CD8-positive, alpha-beta memory T cell (primary cell): ENCODE measurements around the gene NINL. TPM values are rescaled to one million over a fixed set of nuclear protein-coding genes. Genes with fewer than 3 reads are reported as not detected.

ENCODE experiments used
- CTCF ChIA-PET: fragments of 350-600 bp; sonication (Branson Sonifier 250); formaldehyde crosslinking; loops from one replicate; lab custom pipeline; 2021; ENCODE audit warnings: antibody characterized with exemption; lab: Charles Lee
- POLR2A ChIA-PET: fragments of 350-600 bp; sonication (Branson Sonifier 250); formaldehyde crosslinking; loops from one replicate; lab custom pipeline; 2021; ENCODE audit warnings: antibody characterized with exemption; lab: Charles Lee
- DNase-seq, 5 donors: peaks; one replicate each; pipeline versions ENCODE4 v3.0.0 to v3.0.0-alpha.2; 2020 to 2022; ENCODE audit warnings: mixed read lengths in 1 of 5
- H3K27ac ChIP-seq: one replicate; pipeline ENCODE4 v1.7.0; 2013; ENCODE audit warnings: low read depth, mild to moderate bottlenecking, low read length, moderate library complexity
- H3K27me3 ChIP-seq: 2 replicates; pipeline ENCODE4 v1.7.0; 2013; ENCODE audit warnings: low read length, mild to moderate bottlenecking; ENCODE audit not compliant: insufficient read depth, poor library complexity, severe bottlenecking
- H3K36me3 ChIP-seq: 2 replicates; pipeline ENCODE4 v1.7.0; 2013; ENCODE audit warnings: mild to moderate bottlenecking, low read length, moderate library complexity; ENCODE audit not compliant: insufficient read depth
- H3K4me1 ChIP-seq: 2 replicates; pipeline ENCODE4 v1.7.0; 2013; ENCODE audit warnings: mild to moderate bottlenecking, low read length, moderate library complexity; ENCODE audit not compliant: insufficient read depth
- H3K4me3 ChIP-seq: 2 replicates; pipeline ENCODE4 v1.7.0; 2013; ENCODE audit warnings: mild to moderate bottlenecking, low read length
- H3K9me3 ChIP-seq: 2 replicates; pipeline ENCODE4 v1.7.0; 2013; ENCODE audit warnings: mild to moderate bottlenecking, low read length
- H3K27ac Mint-ChIP-seq, 8 donors: one replicate each; pipeline ENCODE4 v1.8.0; 2020 to 2021; ENCODE audit warnings: mixed read lengths in 8 of 8, mild to moderate bottlenecking in 6 of 8, inconsistent platforms in 3 of 8, moderate library complexity in 3 of 8
- H3K27me3 Mint-ChIP-seq, 2 donors: one replicate each; pipeline ENCODE4 v1.8.0; 2020 to 2021; ENCODE audit warnings: mixed read lengths in 2 of 2, mild to moderate bottlenecking in 1 of 2, moderate library complexity in 1 of 2
- H3K36me3 Mint-ChIP-seq, 3 donors: one replicate each; pipeline ENCODE4 v1.8.0; 2020 to 2021; ENCODE audit warnings: mixed read lengths in 3 of 3, inconsistent platforms in 1 of 3, mild to moderate bottlenecking in 1 of 3
- H3K4me1 Mint-ChIP-seq, 3 donors: one replicate each; pipeline ENCODE4 v1.8.0; 2020 to 2021; ENCODE audit warnings: mixed read lengths in 3 of 3, inconsistent platforms in 1 of 3, mild to moderate bottlenecking in 1 of 3
- H3K4me3 Mint-ChIP-seq, 7 donors: one replicate each; pipeline ENCODE4 v1.8.0; 2020 to 2021; ENCODE audit warnings: mixed read lengths in 7 of 7, mild to moderate bottlenecking in 6 of 7, moderate library complexity in 4 of 7, inconsistent platforms in 2 of 7
- H3K9me3 Mint-ChIP-seq, 5 donors: one replicate each; pipeline ENCODE4 v1.8.0; 2020 to 2022; ENCODE audit warnings: mixed read lengths in 5 of 5, mild to moderate bottlenecking in 3 of 5, moderate library complexity in 2 of 5, inconsistent platforms in 1 of 5
- polyA plus RNA-seq: library from polyadenylated mRNA; unstranded; fragments of 300-500 nt; fragmentation: Illumina TruSeq; gene quantifications from one replicate; pipeline ENCODE4 v1.2.3, GENCODE V29; 2021
- total RNA-seq, 2 experiments: library from RNA; stranded (reverse); gene quantifications; one replicate each; pipeline ENCODE4 v1.2.3, GENCODE V29; 2021

NINL gene
- total and polyA plus RNA-seq, 3 experiments from 2014 or later = 0.64 to 1.5 (median 0.77) TPM

- H3K27ac ChIP-seq = no peak overlapping the region
- Mint-ChIP-seq H3K4me3 (no peak overlapping the region), H3K9me3 (peaks cover 2 to 13% (median 6%) of the 10 kb centered on the region in 5 donors), H3K36me3 (peaks cover 0 to 9% (median 0%) of the 10 kb centered on the region in 3 donors), H3K27me3 (peaks cover 0 to 3% of the 10 kb centered on the region in 2 donors), H3K4me1 (no peaks in the 10 kb centered on the region), H3K27ac (no peak overlapping the region)
- POLR2A ChIA-PET = no interaction called here
- no peak overlapping the region for H3K4me3 ChIP-seq
- DNase-seq = no peak
- no peaks in the 10 kb centered on the region for H3K27me3 ChIP-seq
- H3K4me1 ChIP-seq = no peaks in the 10 kb centered on the region
- H3K36me3 ChIP-seq = no peaks in the 10 kb centered on the region
- CTCF ChIA-PET = no interaction called here
- no peaks in the 10 kb centered on the region for H3K9me3 ChIP-seq
These were observed 51.2 kb downstream of the NINL start for GRCh38 chr20:25533920-25534700.

GRCh38 chr20:25532971-25533391, 52.4 kb downstream of the NINL start:
- POLR2A ChIA-PET = no interaction called here
- H3K4me3 Mint-ChIP-seq = no peak overlapping the region
- H3K4me3 ChIP-seq = no peak overlapping the region
- CTCF ChIA-PET = no interaction called here
- DNase-seq = no peak
- peaks cover 0 to 3% of the 10 kb centered on the region in 2 donors for H3K27me3 Mint-ChIP-seq
- no peaks in the 10 kb centered on the region for H3K9me3 ChIP-seq
- peaks cover 2 to 13% (median 6%) of the 10 kb centered on the region in 5 donors for H3K9me3 Mint-ChIP-seq
- no peaks in the 10 kb centered on the region for H3K4me1 Mint-ChIP-seq
- H3K4me1 ChIP-seq = no peaks in the 10 kb centered on the region
- H3K27ac Mint-ChIP-seq = peak overlapping the region in 1 of 8 donors; percentile 29
- H3K36me3 ChIP-seq = no peaks in the 10 kb centered on the region
- H3K36me3 Mint-ChIP-seq = peaks cover 0 to 9% (median 0%) of the 10 kb centered on the region in 3 donors
- H3K27ac ChIP-seq = no peak overlapping the region
- H3K27me3 ChIP-seq = no peaks in the 10 kb centered on the region

DNA sequence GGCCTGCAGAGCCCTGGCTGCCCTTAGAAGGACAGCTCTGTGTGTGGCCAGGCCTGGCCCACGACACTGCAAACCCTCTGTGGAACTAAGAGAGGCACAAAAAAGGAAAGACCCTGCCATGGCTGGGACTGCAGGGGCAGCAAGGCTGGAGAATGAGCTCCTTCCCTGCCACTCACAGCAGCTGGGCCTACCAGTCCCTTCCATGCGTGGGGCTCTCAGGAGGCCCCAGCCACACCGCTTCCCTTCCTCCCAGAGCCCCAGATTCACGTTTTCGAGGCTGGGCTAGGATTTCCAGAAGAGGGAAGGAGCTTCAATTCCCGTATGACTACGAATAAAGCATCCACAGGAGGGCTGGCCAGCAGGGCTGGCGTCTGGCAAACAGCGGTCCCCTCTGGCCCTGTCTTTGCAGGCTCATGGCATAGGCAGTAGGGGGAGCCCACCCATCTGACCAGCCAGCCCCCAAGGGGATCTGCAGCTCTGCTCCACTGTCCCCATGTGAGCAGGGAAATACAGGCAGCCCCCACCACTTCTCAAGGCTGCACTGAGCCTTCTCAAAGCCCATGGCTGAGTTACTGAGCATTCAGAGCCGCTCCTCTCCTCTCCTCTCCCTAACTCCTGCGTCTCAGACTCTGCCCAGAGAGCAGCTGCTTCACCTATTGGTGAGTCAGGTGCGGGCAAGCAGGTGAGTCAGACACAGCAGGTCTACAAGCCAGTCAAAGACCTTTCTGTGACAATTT, 53.1 kb downstream of the NINL start:
- Mint-ChIP-seq H3K27me3 (peaks cover 0 to 3% of the 10 kb centered on the region in 2 donors), H3K4me1 (no peaks in the 10 kb centered on the region), H3K36me3 (peaks cover 0 to 9% (median 0%) of the 10 kb centered on the region in 3 donors), H3K4me3 (no peak overlapping the region), H3K9me3 (peaks cover 2 to 13% (median 6%) of the 10 kb centered on the region in 5 donors), H3K27ac (no peak overlapping the region)
- Histone ChIP-seq H3K27ac (no peak overlapping the region), H3K4me3 (no peak overlapping the region), H3K9me3 (no peaks in the 10 kb centered on the region), H3K4me1 (no peaks in the 10 kb centered on the region), H3K36me3 (no peaks in the 10 kb centered on the region), H3K27me3 (no peaks in the 10 kb centered on the region)
- CTCF ChIA-PET = no interaction called here
- no peak for DNase-seq
- POLR2A ChIA-PET = no interaction called here

GRCh38 chr20:25529295-25529951, 55.9 kb downstream of the NINL start:
- H3K27me3 ChIP-seq = no peaks in the 10 kb centered on the region
- DNase-seq = no peak
- no peaks in the 10 kb centered on the region for H3K4me1 Mint-ChIP-seq
- POLR2A ChIA-PET = no interaction called here
- H3K27ac ChIP-seq = no peak overlapping the region
- H3K9me3 Mint-ChIP-seq = peaks cover 2 to 13% (median 6%) of the 10 kb centered on the region in 5 donors
- H3K27me3 Mint-ChIP-seq = peaks cover 0 to 11% of the 10 kb centered on the region in 2 donors
- H3K9me3 ChIP-seq = no peaks in the 10 kb centered on the region
- peaks cover 0 to 15% (median 0%) of the 10 kb centered on the region in 3 donors for H3K36me3 Mint-ChIP-seq
- no peaks in the 10 kb centered on the region for H3K36me3 ChIP-seq
- no peak overlapping the region for H3K4me3 Mint-ChIP-seq
- CTCF ChIA-PET = no interaction called here
- H3K27ac Mint-ChIP-seq = no peak overlapping the region
- H3K4me1 ChIP-seq = no peaks in the 10 kb centered on the region
- H3K4me3 ChIP-seq = no peak overlapping the region

- CTCF ChIA-PET = no interaction called here
- Mint-ChIP-seq H3K4me3 (no peak overlapping the region), H3K36me3 (peaks cover 0 to 15% (median 0%) of the 10 kb centered on the region in 3 donors), H3K9me3 (peaks cover 2 to 13% (median 6%) of the 10 kb centered on the region in 5 donors), H3K27ac (no peak overlapping the region), H3K4me1 (no peaks in the 10 kb centered on the region), H3K27me3 (peaks cover 0 to 11% of the 10 kb centered on the region in 2 donors)
- POLR2A ChIA-PET = no interaction called here
- Histone ChIP-seq H3K9me3 (no peaks in the 10 kb centered on the region), H3K4me3 (no peak overlapping the region), H3K27me3 (no peaks in the 10 kb centered on the region), H3K36me3 (no peaks in the 10 kb centered on the region), H3K27ac (no peak overlapping the region), H3K4me1 (no peaks in the 10 kb centered on the region)
- no peak for DNase-seq
These were observed 57.4 kb downstream of the NINL start for GRCh38 chr20:25527949-25528348.

GRCh38 chr20:25526446-25526845, 58.9 kb downstream of the NINL start:
- ChIA-PET CTCF (no interaction called here), POLR2A (no interaction called here)
- DNase-seq = no peak
- H3K36me3 ChIP-seq = no peaks in the 10 kb centered on the region
- H3K27ac ChIP-seq = no peak overlapping the region
- H3K9me3 Mint-ChIP-seq = peaks cover 0 to 13% (median 6%) of the 10 kb centered on the region in 5 donors
- H3K27ac Mint-ChIP-seq = no peak overlapping the region
- H3K4me1 ChIP-seq = no peaks in the 10 kb centered on the region
- no peaks in the 10 kb centered on the region for H3K27me3 ChIP-seq
- no peaks in the 10 kb centered on the region for H3K9me3 ChIP-seq
- no peak overlapping the region for H3K4me3 Mint-ChIP-seq
- peaks cover 0 to 20% (median 0%) of the 10 kb centered on the region in 3 donors for H3K36me3 Mint-ChIP-seq
- no peaks in the 10 kb centered on the region for H3K4me1 Mint-ChIP-seq
- H3K4me3 ChIP-seq = no peak overlapping the region
- peaks cover 0 to 11% of the 10 kb centered on the region in 2 donors for H3K27me3 Mint-ChIP-seq

DNA sequence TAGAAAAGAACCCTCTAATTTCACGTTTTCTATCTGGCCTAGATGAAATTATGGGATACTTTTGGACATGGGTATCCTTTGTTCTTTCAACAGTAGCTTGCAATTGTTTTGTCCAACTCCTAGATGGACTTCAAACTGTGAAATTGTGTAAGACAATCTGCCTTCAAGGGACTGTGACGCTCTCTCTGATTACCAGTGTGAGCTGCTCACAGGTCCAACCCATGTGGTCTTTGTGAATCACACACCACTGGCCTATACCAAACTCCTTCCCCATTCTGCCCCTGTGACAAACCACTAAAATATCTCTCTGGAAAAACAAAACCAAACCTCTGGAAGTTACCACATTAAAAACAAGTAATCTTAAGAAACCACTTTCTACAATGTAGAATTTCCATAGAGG, 59.5 kb downstream of the NINL start:
- no peaks in the 10 kb centered on the region for H3K27me3 ChIP-seq
- peak overlapping the region in 1 of 8 donors; percentile 4 for H3K27ac Mint-ChIP-seq
- H3K27me3 Mint-ChIP-seq = peaks cover 0 to 8% of the 10 kb centered on the region in 2 donors
- POLR2A ChIA-PET = no interaction called here
- no peaks in the 10 kb centered on the region for H3K9me3 ChIP-seq
- no peak for DNase-seq
- H3K27ac ChIP-seq = no peak overlapping the region
- CTCF ChIA-PET = no interaction called here
- H3K36me3 ChIP-seq = no peaks in the 10 kb centered on the region
- H3K4me1 Mint-ChIP-seq = no peaks in the 10 kb centered on the region
- H3K4me1 ChIP-seq = no peaks in the 10 kb centered on the region
- no peak overlapping the region for H3K4me3 ChIP-seq
- H3K36me3 Mint-ChIP-seq = peaks cover 0 to 20% (median 0%) of the 10 kb centered on the region in 3 donors
- H3K4me3 Mint-ChIP-seq = no peak overlapping the region
- H3K9me3 Mint-ChIP-seq = peaks cover 0 to 9% (median 6%) of the 10 kb centered on the region in 5 donors
